ENCODE data around the gene RHBDL3. TPM values are rescaled to one million over a fixed set of nuclear protein-coding genes. Genes with fewer than 3 reads are reported as not detected.

Gene RHBDL3
- total RNA-seq, 4 donors from 2014 or later = 0.30 TPM; not detected in 3

DNA sequence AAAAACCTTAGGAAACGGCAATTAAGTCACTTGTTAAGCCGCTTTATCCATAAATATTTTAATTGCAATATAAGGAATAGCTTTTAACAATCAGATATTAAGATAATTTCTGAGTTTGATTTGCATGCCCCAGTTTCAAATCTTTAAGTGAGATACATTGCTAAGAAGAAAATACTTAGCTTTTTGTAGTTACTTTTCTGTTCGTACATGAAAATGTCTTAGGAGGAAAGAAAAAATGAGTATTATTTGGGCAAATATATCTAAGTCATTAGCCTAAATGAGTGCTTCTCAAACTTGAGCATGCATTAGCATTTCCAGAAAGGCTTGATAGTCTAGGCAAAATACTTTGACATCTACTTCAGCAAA, 90.7 kb downstream of the RHBDL3 start:
- Histone ChIP-seq H3K27me3 (no peaks in the 10 kb centered on the region), H3K27ac (no peak overlapping the region), H3K4me1 (peaks cover 0 to 76% (median 29%) of the 10 kb centered on the region in 4 donors), H3K4me3 (peak overlapping the region in 1 of 4 donors; percentile 6), H3K36me3 (peaks cover 3 to 78% (median 32%) of the 10 kb centered on the region in 3 donors), H3K9me3 (no peaks in the 10 kb centered on the region)
- 87 to 91% methylated on average over 3 of the region's 3 CpGs for WGBS, 2 donors
- no peak for DNase-seq (ENCODE audit: low spot score in 2 of 2)
- TF ChIP-seq EP300 (IDR thresholded peaks at IDR 0.05) (no peak), POLR2A (IDR thresholded peaks at IDR 0.05) (no peak)
- TF ChIP-seq, protein P1, sequence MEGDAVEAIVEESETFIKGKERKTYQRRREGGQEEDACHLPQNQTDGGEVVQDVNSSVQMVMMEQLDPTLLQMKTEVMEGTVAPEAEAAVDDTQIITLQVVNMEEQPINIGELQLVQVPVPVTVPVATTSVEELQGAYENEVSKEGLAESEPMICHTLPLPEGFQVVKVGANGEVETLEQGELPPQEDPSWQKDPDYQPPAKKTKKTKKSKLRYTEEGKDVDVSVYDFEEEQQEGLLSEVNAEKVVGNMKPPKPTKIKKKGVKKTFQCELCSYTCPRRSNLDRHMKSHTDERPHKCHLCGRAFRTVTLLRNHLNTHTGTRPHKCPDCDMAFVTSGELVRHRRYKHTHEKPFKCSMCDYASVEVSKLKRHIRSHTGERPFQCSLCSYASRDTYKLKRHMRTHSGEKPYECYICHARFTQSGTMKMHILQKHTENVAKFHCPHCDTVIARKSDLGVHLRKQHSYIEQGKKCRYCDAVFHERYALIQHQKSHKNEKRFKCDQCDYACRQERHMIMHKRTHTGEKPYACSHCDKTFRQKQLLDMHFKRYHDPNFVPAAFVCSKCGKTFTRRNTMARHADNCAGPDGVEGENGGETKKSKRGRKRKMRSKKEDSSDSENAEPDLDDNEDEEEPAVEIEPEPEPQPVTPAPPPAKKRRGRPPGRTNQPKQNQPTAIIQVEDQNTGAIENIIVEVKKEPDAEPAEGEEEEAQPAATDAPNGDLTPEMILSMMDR (IDR thresholded peaks at IDR 0.05) = no peak

DNA sequence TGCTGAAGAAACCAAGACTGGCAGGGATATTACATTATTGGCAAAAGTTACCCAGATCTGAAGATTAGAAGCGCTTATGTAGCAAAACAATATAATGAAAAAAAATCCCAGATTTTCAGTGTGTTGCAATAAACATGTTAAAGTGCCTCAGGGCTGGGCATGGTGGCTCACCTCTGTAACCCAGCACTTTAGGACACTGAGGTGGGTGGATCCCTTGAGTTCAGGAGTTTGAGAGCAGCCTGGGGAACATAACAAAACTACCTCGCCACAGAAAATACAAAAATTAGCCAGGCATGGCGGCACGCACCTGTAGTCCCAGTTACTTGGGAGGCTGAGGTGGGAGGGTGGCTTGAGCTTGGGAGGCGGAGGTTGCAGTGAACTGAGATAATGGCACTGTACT, 91.1 kb downstream of the RHBDL3 start:
- 95% methylated on average over 5 of the region's 5 CpGs for WGBS, 2 donors
- no peaks in the 10 kb centered on the region for H3K9me3 ChIP-seq
- peaks cover 0 to 72% (median 29%) of the 10 kb centered on the region in 4 donors for H3K4me1 ChIP-seq
- H3K27ac ChIP-seq = no peak overlapping the region
- peaks cover 3 to 82% (median 33%) of the 10 kb centered on the region in 3 donors for H3K36me3 ChIP-seq
- no peak overlapping the region for H3K4me3 ChIP-seq
- H3K27me3 ChIP-seq = no peaks in the 10 kb centered on the region
- TF ChIP-seq, protein P1 (IDR thresholded peaks at IDR 0.05) = no peak
- no peak for TF ChIP-seq EP300 (IDR thresholded peaks at IDR 0.05)
- no peak for TF ChIP-seq POLR2A (IDR thresholded peaks at IDR 0.05)
- DNase-seq (ENCODE audit: low spot score in 2 of 2) = no peak

- H3K36me3 ChIP-seq = peaks cover 3 to 83% (median 39%) of the 10 kb centered on the region in 3 donors
- DNase-seq (ENCODE audit: low spot score in 2 of 2) = no peak
- WGBS, 2 donors = 89 to 90% methylated on average over 8 of the region's 8 CpGs
- no peaks in the 10 kb centered on the region for H3K27me3 ChIP-seq
- H3K4me3 ChIP-seq = no peak overlapping the region
- H3K9me3 ChIP-seq = no peaks in the 10 kb centered on the region
- H3K27ac ChIP-seq = no peak overlapping the region
- peaks cover 0 to 67% (median 20%) of the 10 kb centered on the region in 4 donors for H3K4me1 ChIP-seq
- TF ChIP-seq EP300 (IDR thresholded peaks at IDR 0.05) (no peak), POLR2A (IDR thresholded peaks at IDR 0.05) (no peak)
- TF ChIP-seq, protein P1 (IDR thresholded peaks at IDR 0.05) = no peak
Observed at GRCh38 chr17:32357615-32358014, 92.0 kb downstream of the RHBDL3 start.

DNA sequence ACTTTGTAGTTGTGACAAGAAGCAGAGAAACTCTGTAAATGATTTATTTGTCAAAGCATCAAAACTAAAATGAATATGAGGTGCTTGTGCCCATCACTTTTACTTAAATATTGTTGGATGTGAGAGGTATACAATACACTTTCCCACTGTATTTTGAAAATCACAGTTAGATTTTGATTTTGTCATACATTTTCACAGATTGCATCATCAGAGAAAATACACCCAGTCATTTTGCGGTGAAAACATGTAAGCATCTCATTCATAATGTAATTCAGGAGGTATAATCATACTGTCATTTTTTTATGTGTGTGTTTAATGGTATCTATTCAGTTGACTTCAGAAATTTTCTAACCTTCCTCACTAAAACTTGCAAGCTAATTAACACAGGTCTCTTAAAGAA, 95.6 kb downstream of the RHBDL3 start:
- TF ChIP-seq, protein P1 (IDR thresholded peaks at IDR 0.05) = no peak
- TF ChIP-seq POLR2A (IDR thresholded peaks at IDR 0.05) = no peak
- peaks cover 3 to 91% (median 38%) of the 10 kb centered on the region in 3 donors for H3K36me3 ChIP-seq
- H3K4me3 ChIP-seq = no peak overlapping the region
- no peaks in the 10 kb centered on the region for H3K27me3 ChIP-seq
- no peaks in the 10 kb centered on the region for H3K9me3 ChIP-seq
- no peak for DNase-seq (ENCODE audit: low spot score in 2 of 2)
- H3K4me1 ChIP-seq = peaks cover 0 to 31% (median 3%) of the 10 kb centered on the region in 4 donors
- H3K27ac ChIP-seq = no peak overlapping the region
- 92 to 97% methylated on average over 1 of the region's 1 CpG for WGBS, 2 donors

- TF ChIP-seq POLR2A (IDR thresholded peaks at IDR 0.05) (no peak), EP300 (IDR thresholded peaks at IDR 0.05) (no peak)
- TF ChIP-seq, protein P1 (IDR thresholded peaks at IDR 0.05) = no peak
- Histone ChIP-seq H3K27ac (no peak overlapping the region), H3K27me3 (no peaks in the 10 kb centered on the region), H3K9me3 (no peaks in the 10 kb centered on the region), H3K4me3 (no peak overlapping the region), H3K4me1 (no peaks in the 10 kb centered on the region), H3K36me3 (peaks cover 7 to 94% (median 31%) of the 10 kb centered on the region in 3 donors)
- no peak for DNase-seq (ENCODE audit: low spot score in 2 of 2)
- WGBS, 2 donors = 68 to 77% methylated on average over 1 of the region's 1 CpG
Observed at GRCh38 chr17:32370426-32370825, 104.8 kb downstream of the RHBDL3 start.

Small RNAs within 50 kb of the gene (small RNA-seq; reads per million reads assigned to genes)
- gene UBL5P2 = not detected

Other genes with a start within 250 kb of the RHBDL3 start
- 10 to 100 TPM; 40.2 to 78.0 (median 54.8) TPM for gene RHOT1, start 123.3 kb upstream of the RHBDL3 start, total RNA-seq
- 10 to 100 TPM in 3 of 4 donors, 1 to 10 TPM in 1; 5.9 to 20.2 (median 16.8) TPM for gene C17orf75, start 76.3 kb downstream of the RHBDL3 start, total RNA-seq
- gene ZNF207, start 84.3 kb downstream of the RHBDL3 start, total RNA-seq = 100 to 1,000 TPM; 121 to 195 (median 152) TPM
- 10 to 100 TPM; 37.3 to 48.9 (median 46.8) TPM for gene PSMD11, start 178.7 kb downstream of the RHBDL3 start, total RNA-seq
- 1 to 10 TPM in 2 of 4 donors, under 1 TPM in 2; 0.78 to 1.5 (median 1.0) TPM for gene CDK5R1, start 221.2 kb downstream of the RHBDL3 start, total RNA-seq

All from tibial nerve (tissue), 4 donors.